H1 (cell line): Measurements from ENCODE around the gene CIPC. TPM values are rescaled to one million over a fixed set of nuclear protein-coding genes. Genes with fewer than 3 reads are reported as not detected.
A peak's percentile ranks its signal among the peaks of the same experiment; 100 is the strongest.

ENCODE experiments used
- CTCF ChIA-PET: fragments of 300-600 bp; sonication (Branson Sonifier 250); formaldehyde crosslinking; loops from one replicate; lab custom pipeline; 2021; ENCODE audit not compliant: partially characterized antibody; lab: Charles Lee
- POLR2A ChIA-PET: fragments of 300-600 bp; sonication (Branson Sonifier 250); formaldehyde crosslinking; loops from one replicate; lab custom pipeline; 2021; ENCODE audit warnings: inconsistent platforms; ENCODE audit not compliant: partially characterized antibody; lab: Charles Lee
- DNase-seq, 2 experiments: peaks; one replicate each; pipeline versions ENCODE4 v3.0.0 to v3.0.0-alpha.2; 2010 to 2022; ENCODE audit warnings: low spot score in 2 of 2, low read depth in 1 of 2, mixed read lengths in 1 of 2
- FAIRE-seq: peaks from 2 replicates; lab custom pipeline; 2011; peaks lifted over from hg19 to GRCh38; lab: Jason Lieb, UNC
- H2AFZ ChIP-seq: 2 replicates; pipeline ENCODE4 v1.8.1; 2012; ENCODE audit warnings: low read length, inconsistent platforms
- H2AK5ac ChIP-seq: 2 replicates; pipeline ENCODE4 v1.6.1; 2013; ENCODE audit warnings: low read depth, low read length
- H2BK120ac ChIP-seq: replicated peaks from 2 replicates; pipeline ENCODE3; 2013; ENCODE audit warnings: low read depth, low read length, inconsistent platforms
- H2BK12ac ChIP-seq: 2 replicates; pipeline ENCODE4 v1.6.1; 2013; ENCODE audit warnings: low read depth, low read length
- H2BK15ac ChIP-seq: 2 replicates; pipeline ENCODE4 v1.6.1; 2013; ENCODE audit warnings: low read length
- H2BK20ac ChIP-seq: 2 replicates; pipeline ENCODE4 v1.6.1; 2013; ENCODE audit warnings: low read length
- H2BK5ac ChIP-seq: 2 replicates; pipeline ENCODE4 v1.6.1; 2013; ENCODE audit warnings: low read depth, low read length
- H3K14ac ChIP-seq: 2 replicates; pipeline ENCODE4 v1.6.1; 2013; ENCODE audit warnings: inconsistent platforms; ENCODE audit not compliant: insufficient read length
- H3K18ac ChIP-seq: 2 replicates; pipeline ENCODE4 v1.6.1; 2013; ENCODE audit warnings: low read length; ENCODE audit errors: extremely low read depth
- H3K23ac ChIP-seq: 2 replicates; pipeline ENCODE4 v1.6.1; 2013; ENCODE audit warnings: inconsistent platforms; ENCODE audit not compliant: insufficient read length
- H3K23me2 ChIP-seq: 2 replicates; pipeline ENCODE4 v1.6.1; 2013; ENCODE audit warnings: low read depth, low read length
- H3K27ac ChIP-seq: 2 replicates; pipeline ENCODE4 v1.6.1; 2011; ENCODE audit warnings: low read depth, low read length, inconsistent platforms
- H3K27me3 ChIP-seq, 4 experiments: replicated peaks in 1 of 4; 1 replicate in 1 of 4; 2 replicates in 3 of 4; pipeline versions ENCODE4 v1.6.1 to v1.8.1; 2011 to 2013; ENCODE audit warnings: low read length in 3 of 4, mild to moderate bottlenecking in 3 of 4, inconsistent platforms in 2 of 4, mixed read lengths in 2 of 4, moderate library complexity in 1 of 4; ENCODE audit not compliant: control insufficient read depth in 3 of 4, insufficient read depth in 3 of 4; ENCODE audit errors: extremely low read depth in 1 of 4
- H3K36me3 ChIP-seq, 4 experiments: 2 replicates each; pipeline versions ENCODE4 v1.6.1 to v1.8.1; 2011 to 2013; ENCODE audit warnings: mild to moderate bottlenecking in 4 of 4, low read length in 3 of 4, moderate library complexity in 2 of 4, control low read depth in 1 of 4, inconsistent platforms in 1 of 4; ENCODE audit not compliant: insufficient read depth in 4 of 4, control insufficient read depth in 2 of 4
- H3K4ac ChIP-seq: replicated peaks from 2 replicates; pipeline ENCODE3; 2013; ENCODE audit warnings: low read length, low read depth, mixed read lengths, inconsistent platforms; ENCODE audit not compliant: insufficient read length
- H3K4me1 ChIP-seq, 4 experiments: replicated peaks in 1 of 4; 1 replicate in 1 of 4; 2 replicates in 3 of 4; pipeline versions ENCODE4 v1.6.1 to v1.8.1; 2011 to 2013; ENCODE audit warnings: low read length in 3 of 4, inconsistent platforms in 2 of 4, mixed read lengths in 1 of 4; ENCODE audit not compliant: insufficient read depth in 4 of 4, control insufficient read depth in 3 of 4
- H3K4me2 ChIP-seq, 2 experiments: 2 replicates each; pipeline versions ENCODE4 v1.6.1 to v1.8.1; 2011 to 2013; ENCODE audit warnings: low read depth in 2 of 2, low read length in 2 of 2, control low read depth in 1 of 2, inconsistent platforms in 1 of 2, mild to moderate bottlenecking in 1 of 2; ENCODE audit not compliant: insufficient read depth in 1 of 2
- H3K4me3 ChIP-seq, 4 experiments: fragments of 200-600, 300-600 bp in 1 of 4; sonication (generic), shearing (Covaris generic), sonication (Bioruptor Twin) in 1 of 4; 2 replicates each; pipeline versions ENCODE4 v1.5.1 to v1.8.1; 2011 to 2016; ENCODE audit warnings: low read length in 4 of 4, low read depth in 3 of 4, control low read depth in 2 of 4, inconsistent platforms in 2 of 4, mild to moderate bottlenecking in 2 of 4, mixed read lengths in 1 of 4, moderate library complexity in 1 of 4; ENCODE audit not compliant: insufficient read depth in 2 of 4; ENCODE audit errors: extremely low read depth in 1 of 4
- H3K56ac ChIP-seq: replicated peaks from 2 replicates; pipeline ENCODE3; 2013; ENCODE audit warnings: low read depth, mild to moderate bottlenecking, mixed read lengths, low read length, inconsistent platforms; ENCODE audit not compliant: insufficient read length
- H3K79me1 ChIP-seq: 2 replicates; pipeline ENCODE4 v1.6.1; 2013; ENCODE audit warnings: low read depth, low read length, control low read depth
- H3K79me2 ChIP-seq, 2 experiments: 2 replicates each; pipeline versions ENCODE4 v1.6.1 to v1.8.1; 2012 to 2013; ENCODE audit warnings: low read length in 2 of 2, mild to moderate bottlenecking in 2 of 2, inconsistent platforms in 1 of 2; ENCODE audit not compliant: insufficient read depth in 2 of 2, control insufficient read depth in 1 of 2
- H3K9ac ChIP-seq, 4 experiments: replicated peaks in 1 of 4; 1 replicate in 1 of 4; 2 replicates in 3 of 4; pipeline versions ENCODE4 v1.6.1 to v1.8.1; 2011 to 2013; ENCODE audit warnings: low read depth in 3 of 4, low read length in 3 of 4, control low read depth in 2 of 4, mild to moderate bottlenecking in 2 of 4, moderate library complexity in 2 of 4, inconsistent platforms in 1 of 4; ENCODE audit errors: extremely low read depth in 1 of 4
- H3K9me3 ChIP-seq, 2 experiments: 2 replicates each; pipeline versions ENCODE4 v1.6.1 to v1.8.1; 2012 to 2013; ENCODE audit warnings: mild to moderate bottlenecking in 2 of 2, moderate library complexity in 2 of 2, control low read depth in 1 of 2, inconsistent platforms in 1 of 2, low read depth in 1 of 2, low read length in 1 of 2, mixed read lengths in 1 of 2; ENCODE audit not compliant: insufficient read depth in 2 of 2
- H4K20me1 ChIP-seq, 2 experiments: replicated peaks in 1 of 2; 2 replicates each; pipeline versions ENCODE3 to v1.8.1; 2011 to 2013; ENCODE audit warnings: inconsistent platforms in 2 of 2, low read length in 2 of 2, mild to moderate bottlenecking in 1 of 2; ENCODE audit not compliant: insufficient read depth in 2 of 2, control insufficient read depth in 1 of 2
- H4K5ac ChIP-seq: 2 replicates; pipeline ENCODE4 v1.6.1; 2013; ENCODE audit warnings: low read length, low read depth, mixed read lengths, inconsistent platforms; ENCODE audit not compliant: insufficient read length
- H4K8ac ChIP-seq: 2 replicates; pipeline ENCODE4 v1.8.0; 2013; ENCODE audit warnings: mild to moderate bottlenecking, moderate library complexity, low read length, inconsistent platforms; ENCODE audit not compliant: insufficient read depth; ENCODE audit errors: extremely low read depth
- H4K91ac ChIP-seq: replicated peaks from 2 replicates; pipeline ENCODE3; 2013; ENCODE audit warnings: low read length, mixed read lengths, inconsistent platforms; ENCODE audit not compliant: insufficient read length
- CTBP2 ChIP-seq: IDR thresholded peaks from 2 replicates; pipeline ENCODE4 v1.7.0; 2011; ENCODE audit warnings: borderline replicate concordance, mild to moderate bottlenecking, moderate library complexity, mixed read lengths, low read length; ENCODE audit not compliant: insufficient read depth, insufficient read length
- CTCF ChIP-seq, 3 experiments: IDR thresholded peaks; 1 replicate in 2 of 3; 2 replicates in 1 of 3; pipeline versions ENCODE4 v1.5.1 to v1.6.1; 2011; ENCODE audit warnings: low read length in 3 of 3, mild to moderate bottlenecking in 3 of 3, inconsistent platforms in 2 of 3, low read depth in 1 of 3, moderate library complexity in 1 of 3; ENCODE audit not compliant: insufficient read depth in 1 of 3; ENCODE audit errors: control extremely low read depth in 1 of 3
- GABPA ChIP-seq: IDR thresholded peaks from 2 replicates; pipeline ENCODE4 v1.6.1; 2011; ENCODE audit warnings: mild to moderate bottlenecking, low read length, moderate library complexity, borderline replicate concordance; ENCODE audit not compliant: insufficient read depth
- KDM4A ChIP-seq: IDR thresholded peaks from one replicate; pipeline ENCODE4 v1.7.1; 2012; ENCODE audit warnings: low read depth, mild to moderate bottlenecking, moderate library complexity, low read length, inconsistent platforms; ENCODE audit not compliant: severe bottlenecking
- POLR2AphosphoS5 ChIP-seq: IDR thresholded peaks from 2 replicates; pipeline ENCODE4 v1.6.1; 2011; ENCODE audit warnings: low read depth, low read length
- RAD21 ChIP-seq, 2 experiments: IDR thresholded peaks in 1 of 2; conservative IDR thresholded peaks in 1 of 2; 2 replicates each; pipeline ENCODE4 v1.6.1; 2011; ENCODE audit warnings: low read depth in 2 of 2, low read length in 2 of 2, improper control_type of control experiment in 1 of 2, inconsistent platforms in 1 of 2, mild to moderate bottlenecking in 1 of 2, moderate library complexity in 1 of 2
- RXRA ChIP-seq: IDR thresholded peaks from 2 replicates; pipeline ENCODE4 v1.6.1; 2011; ENCODE audit warnings: low read depth, mild to moderate bottlenecking, low read length, moderate library complexity; ENCODE audit not compliant: insufficient read depth
- TCF12 ChIP-seq: IDR thresholded peaks from 2 replicates; pipeline ENCODE4 v1.6.1; 2011; ENCODE audit warnings: low read depth, mild to moderate bottlenecking, low read length
- YY1 ChIP-seq: IDR thresholded peaks from 2 replicates; pipeline ENCODE4 v1.6.1; 2011; ENCODE audit warnings: low read depth, mild to moderate bottlenecking, low read length
- WGBS, 2 experiments: shearing (Covaris generic) in 1 of 2; methylation state at CpG; one replicate each; pipeline versions ENCODE4 v1.1.6 to v1.1.7; 2013 to 2015; ENCODE audit warnings: low lambda C conversion rate in 2 of 2, mixed read lengths in 2 of 2, inconsistent platforms in 1 of 2, low coverage in 1 of 2, missing lambda C conversion rate in 1 of 2; ENCODE audit not compliant: insufficient replicate concordance in 2 of 2, insufficient coverage in 1 of 2, insufficient read length in 1 of 2; ENCODE audit errors: extremely low coverage in 1 of 2, missing lambda C conversion rate in 1 of 2; 5-methylcytosine and 5-hydroxymethylcytosine counted together
- polyA plus RNA-seq, 7 experiments: library from polyadenylated mRNA; depleted of rRNA in 3 of 7; stranded (reverse) in 5 of 7; unstranded in 2 of 7; fragments of >200 nt in 5 of 7; fragments of 200-250 nt in 2 of 7; gene quantifications; 1 replicate in 5 of 7; 2 replicates in 1 of 7; 4 replicates in 1 of 7; pipeline versions ENCODE4 v1.2.1 to v1.2.3, GENCODE V29; 2011 to 2013; ENCODE audit warnings: missing spikeins in 2 of 7, mixed read lengths in 2 of 7
- total RNA-seq: library from RNA; stranded (reverse); fragmentation: NEBNext Ultra II Directional; extraction: Animal tissue kit (Norgen Biotek cat#: 25700); gene quantifications from 2 replicates; pipeline ENCODE4 v1.2.1, GENCODE V29; 2021

CIPC gene
- total and polyA plus RNA-seq, 2 of the 8 experiments (the other 6 are each of a cell fraction or from before 2014, with no cell fraction given), result 13.9 to 32.7 TPM

DNA sequence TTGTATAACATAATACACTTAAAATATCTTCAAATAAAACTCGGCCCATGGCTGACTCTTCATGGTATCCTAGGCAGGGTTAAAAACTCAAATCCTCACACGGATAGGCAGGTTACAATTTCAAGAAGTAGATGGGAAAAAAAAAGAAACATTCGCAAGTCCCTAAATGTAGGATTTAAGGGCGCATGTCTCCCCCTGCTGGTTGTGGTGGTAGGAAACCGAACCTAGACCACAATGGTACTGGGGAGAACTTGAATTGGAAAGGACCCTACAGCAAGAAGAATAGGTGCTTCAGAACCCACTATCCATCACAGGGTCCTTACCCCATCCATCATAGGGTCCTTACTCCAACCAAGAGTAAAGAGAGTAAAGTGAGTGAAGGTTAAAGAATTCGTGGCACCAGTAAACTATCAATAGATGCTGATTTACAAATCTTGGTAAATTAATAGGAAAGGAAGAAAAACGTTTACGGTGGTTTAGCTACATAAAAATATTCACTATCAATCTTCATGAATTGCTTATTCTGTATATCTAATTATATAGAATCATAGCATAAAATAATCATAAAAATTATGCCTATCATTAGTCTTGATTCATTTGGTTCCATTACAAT, 3.3 kb upstream of the CIPC start:
- CTCF ChIA-PET, result interaction anchor here (0.6 to 56.8 kb wide), 28 partner anchors 9 to 388 kb away, joined by 3 to 1490 read pairs (median 5); partner anchors contain the start of gene ZDHHC22
- H3K9ac ChIP-seq, result no peak overlapping the region
- no peak overlapping the region for H3K4me2 ChIP-seq
- H3K4ac ChIP-seq, result no peak overlapping the region
- H3K4me1 ChIP-seq, result peaks cover 0 to 8% (median 4%) of the 10 kb centered on the region in 4 experiments; a peak in 4 of 7 replicates
- no peak overlapping the region for H2BK120ac ChIP-seq
- no peaks in the 10 kb centered on the region for H3K79me1 ChIP-seq
- H3K14ac ChIP-seq, result no peak overlapping the region
- DNase-seq, result peak; percentile 75 to 91
- no peak overlapping the region for H4K91ac ChIP-seq
- H3K23me2 ChIP-seq, result peaks cover 14% of the 10 kb centered on the region; the same call in 1 of the 2 replicates
- no peak overlapping the region for H2BK15ac ChIP-seq
- no peak overlapping the region for H2BK20ac ChIP-seq
- H3K27ac ChIP-seq, result no peak overlapping the region
- H4K20me1 ChIP-seq, result no peaks in the 10 kb centered on the region
- H3K56ac ChIP-seq, result no peak overlapping the region
- no peak overlapping the region for H4K5ac ChIP-seq
- no peak overlapping the region for H2BK12ac ChIP-seq
- H3K27me3 ChIP-seq, result no peaks in the 10 kb centered on the region
- H3K23ac ChIP-seq, result no peak overlapping the region
- H4K8ac ChIP-seq, result no peak overlapping the region
- no peak overlapping the region for H3K4me3 ChIP-seq
- H2BK5ac ChIP-seq, result no peak overlapping the region
- peaks cover 4 to 23% of the 10 kb centered on the region in 2 experiments; a peak in 3 of 4 replicates for H3K79me2 ChIP-seq
- no peak overlapping the region for H3K18ac ChIP-seq
- no peak overlapping the region for H2AFZ ChIP-seq
- H2AK5ac ChIP-seq, result no peak overlapping the region
- 29% methylated on average over 8 of the region's 8 CpGs; no CpG with 5 or more reads in 1 of the 2 experiments for WGBS, 2 experiments
- POLR2A ChIA-PET, result interaction anchor here (1.1 to 1.2 kb wide), 2 partner anchors 9 to 24 kb away, joined by 3 to 5 read pairs; no protein-coding TSS in a partner anchor
- H3K9me3 ChIP-seq, result peaks cover 13% of the 10 kb centered on the region in 2 experiments
- FAIRE-seq, result peak; percentile 84
- H3K36me3 ChIP-seq, result no peaks in the 10 kb centered on the region
- no peak for TF ChIP-seq TCF12
- TF ChIP-seq KDM4A, result no peak
- peak; percentile 60 to 91 (median 90) for TF ChIP-seq CTCF (IDR thresholded peaks at IDR 0.05; ENCODE audit: control extremely low read depth in 1 of 3, insufficient read depth in 1 of 3, low read depth in 1 of 3, low read length in 3 of 3)
- TF ChIP-seq CTBP2, result no peak
- peak; percentile 72 for TF ChIP-seq YY1
- TF ChIP-seq GABPA, result 0 out of 2 replicates have a peak, but pooled peaks have one; percentile 25
- TF ChIP-seq POLR2AphosphoS5, result no peak
- TF ChIP-seq RAD21 (IDR thresholded peaks at IDR 0.05 in 1 of 2, conservative IDR thresholded peaks at IDR 0.05 in 1 of 2; ENCODE audit: low read depth in 2 of 2, low read length in 2 of 2), result peak; percentile 92 to 95
- no peak for TF ChIP-seq RXRA
